GM23338 (cell line): ENCODE measurements around the gene GSS. TPM values are rescaled to one million over a fixed set of nuclear protein-coding genes. Genes with fewer than 3 reads are reported as not detected.

Source experiments
- ATAC-seq: fragments of 200-7000 bp; cut with Tn5 transposase; 3 replicates; pipeline ENCODE4 v1.9.1; 2020
- DNase-seq: peaks from one replicate; pipeline ENCODE4 v3.0.0-alpha.2; 2015; ENCODE audit warnings: low spot score
- H2AFZ ChIP-seq: fragments of 200-600 bp; sonication (generic); 2 replicates; pipeline ENCODE4 v1.8.0; 2016; ENCODE audit warnings: antibody characterized with exemption, mild to moderate bottlenecking, moderate library complexity
- H3F3A ChIP-seq: fragments of 200-600 bp; sonication (generic); replicated peaks from 2 replicates; pipeline ENCODE4 v1.8.0; 2017; ENCODE audit warnings: antibody characterized with exemption, mixed run types, low read depth
- H3K27ac ChIP-seq: fragments of 200-600 bp; sonication (generic); 2 replicates; pipeline ENCODE4 v1.6.1; 2016; ENCODE audit warnings: low read depth
- H3K27me3 ChIP-seq: fragments of 200-600 bp; sonication (generic); 2 replicates; pipeline ENCODE4 v1.8.0; 2016; ENCODE audit warnings: mild to moderate bottlenecking, mixed run types, moderate library complexity; ENCODE audit not compliant: insufficient read depth
- H3K36me3 ChIP-seq: fragments of 200-600 bp; sonication (generic); 2 replicates; pipeline ENCODE4 v1.8.0; 2016; ENCODE audit warnings: mild to moderate bottlenecking; ENCODE audit not compliant: insufficient read depth
- H3K4me1 ChIP-seq: fragments of 200-600 bp; sonication (generic); 2 replicates; pipeline ENCODE4 v1.8.0; 2016; ENCODE audit warnings: mild to moderate bottlenecking, moderate library complexity; ENCODE audit not compliant: insufficient read depth
- H3K4me2 ChIP-seq: fragments of 200-600 bp; sonication (generic); 2 replicates; pipeline ENCODE4 v1.7.1; 2017; ENCODE audit warnings: mixed run types
- H3K4me3 ChIP-seq: fragments of 200-600 bp; sonication (generic); 2 replicates; pipeline ENCODE4 v1.6.1; 2016; ENCODE audit warnings: mixed run types
- H3K79me2 ChIP-seq: fragments of 200-600 bp; sonication (generic); replicated peaks from 2 replicates; pipeline ENCODE4 v1.8.0; 2017; ENCODE audit warnings: mild to moderate bottlenecking; ENCODE audit not compliant: insufficient read depth
- H3K9me2 ChIP-seq: fragments of 200-600 bp; sonication (generic); 2 replicates; pipeline ENCODE4 v1.8.0; 2017; ENCODE audit not compliant: insufficient read depth
- H4K20me1 ChIP-seq: fragments of 200-600 bp; sonication (generic); replicated peaks from 2 replicates; pipeline ENCODE4 v1.8.0; 2017; ENCODE audit warnings: mild to moderate bottlenecking; ENCODE audit not compliant: insufficient read depth
- H3K27ac Mint-ChIP-seq: 2 replicates; pipeline ENCODE4 v1.8.0; 2020; ENCODE audit warnings: inconsistent platforms, mild to moderate bottlenecking, moderate library complexity, mixed read lengths
- H3K27me3 Mint-ChIP-seq: 3 replicates; pipeline ENCODE4 v1.8.0; 2022; ENCODE audit warnings: low read depth, mild to moderate bottlenecking, moderate library complexity, mixed read lengths, inconsistent platforms; ENCODE audit not compliant: insufficient read depth, poor library complexity
- H3K36me3 Mint-ChIP-seq: 3 replicates; pipeline ENCODE4 v1.8.0; 2021; ENCODE audit warnings: low read depth, mild to moderate bottlenecking, inconsistent platforms, moderate library complexity, mixed read lengths
- H3K4me1 Mint-ChIP-seq: 3 replicates; pipeline ENCODE4 v1.8.0; 2020; ENCODE audit warnings: mild to moderate bottlenecking, inconsistent platforms, mixed read lengths
- H3K4me3 Mint-ChIP-seq: 3 replicates; pipeline ENCODE4 v1.8.0; 2021; ENCODE audit warnings: moderate library complexity, mild to moderate bottlenecking, inconsistent platforms, mixed read lengths
- H3K9me3 Mint-ChIP-seq: 3 replicates; pipeline ENCODE4 v1.8.0; 2020; ENCODE audit warnings: moderate library complexity, mild to moderate bottlenecking, inconsistent platforms, mixed read lengths
- CREB1 ChIP-seq: fragments of 250-450 bp; sonication (Bioruptor Pico); IDR thresholded peaks from 2 replicates; pipeline ENCODE4 v1.5.0; 2020; ENCODE audit warnings: low read depth, mild to moderate bottlenecking, moderate library complexity
- CTCF ChIP-seq, 2 experiments: fragments of 200-600 bp in 1 of 2; sonication (generic) in 1 of 2; conservative IDR thresholded peaks; 2 replicates each; pipeline versions ENCODE4 v1.5.1 to v1.6.1; 2016 to 2017; ENCODE audit warnings: antibody characterized with exemption in 2 of 2, low read depth in 2 of 2, mild to moderate bottlenecking in 2 of 2, moderate library complexity in 1 of 2
- ETS1 ChIP-seq: IDR thresholded peaks from 2 replicates; pipeline ENCODE4 v1.6.1; 2016; ENCODE audit warnings: antibody characterized with exemption
- EZH2 ChIP-seq: fragments of 200-600 bp; sonication (generic); IDR thresholded peaks from one replicate; pipeline ENCODE4 v1.8.0; 2017; ENCODE audit warnings: antibody characterized with exemption, mild to moderate bottlenecking, low read depth; ENCODE audit not compliant: unreplicated experiment
- EZH2phosphoT487 ChIP-seq: fragments of 200-600 bp; sonication (generic); IDR thresholded peaks from one replicate; pipeline ENCODE4 v1.8.1; 2018; ENCODE audit warnings: antibody characterized with exemption; ENCODE audit not compliant: unreplicated experiment
- JUNB ChIP-seq: IDR thresholded peaks from one replicate; pipeline ENCODE4 v1.6.1; 2016; ENCODE audit warnings: antibody characterized with exemption; ENCODE audit not compliant: unreplicated experiment
- NANOG ChIP-seq: IDR thresholded peaks from 2 replicates; pipeline ENCODE4 v1.6.1; 2016; ENCODE audit warnings: antibody characterized with exemption, borderline replicate concordance
- POLR2AphosphoS5 ChIP-seq: IDR thresholded peaks from 2 replicates; pipeline ENCODE4 v1.6.1; 2016; ENCODE audit warnings: antibody characterized with exemption, low read depth
- REST ChIP-seq: IDR thresholded peaks from one replicate; pipeline ENCODE4 v1.6.1; 2018; ENCODE audit warnings: antibody characterized with exemption; ENCODE audit not compliant: unreplicated experiment
- STAT1 ChIP-seq: IDR thresholded peaks from one replicate; pipeline ENCODE4 v1.6.1; 2016; ENCODE audit warnings: antibody characterized with exemption; ENCODE audit not compliant: unreplicated experiment
- ZNF114 ChIP-seq: fragments of 250-450 bp; sonication (Bioruptor Pico); IDR thresholded peaks from 2 replicates; pipeline ENCODE4 v1.5.0; 2020; ENCODE audit warnings: mild to moderate bottlenecking, moderate library complexity
- ZNF331 ChIP-seq: fragments of 250-450 bp; sonication (Bioruptor Pico); IDR thresholded peaks from 2 replicates; pipeline ENCODE4 v1.5.0; 2020; ENCODE audit warnings: low read depth, mild to moderate bottlenecking, moderate library complexity
- ZNF462 ChIP-seq: fragments of 250-450 bp; sonication (Bioruptor Pico); IDR thresholded peaks from 2 replicates; pipeline ENCODE4 v1.5.0; 2020; ENCODE audit warnings: mild to moderate bottlenecking, moderate library complexity
- polyA plus RNA-seq: library from polyadenylated mRNA; unstranded; fragments of >200 nt; fragmentation: Nextera tagmentation; extraction: Ambion mirVana; gene quantifications from 2 replicates; pipeline ENCODE4 v1.2.1, GENCODE V29; 2016
- total RNA-seq: library from RNA; depleted of rRNA; stranded (reverse); fragments of >200 nt; shearing (Covaris generic); gene quantifications from 2 replicates; pipeline ENCODE4 v1.2.3, GENCODE V29; 2014

The GSS gene
- total and polyA plus RNA-seq, 2 experiments from 2014 or later, result 34.0 to 63.3 TPM

GRCh38 chr20:34967421-34967820, 11.8 kb upstream of the GSS start:
- no peaks in the 10 kb centered on the region for H3K9me3 Mint-ChIP-seq
- Histone ChIP-seq H3K27me3 (no peaks in the 10 kb centered on the region), H3K36me3 (no peaks in the 10 kb centered on the region), H3K79me2 (no peaks in the 10 kb centered on the region), H3K9me2 (no peaks in the 10 kb centered on the region), H4K20me1 (no peaks in the 10 kb centered on the region), H3F3A (no peaks in the 10 kb centered on the region), H3K4me3 (no peak overlapping the region), H3K4me2 (no peak overlapping the region), H2AFZ (no peak overlapping the region), H3K4me1 (no peaks in the 10 kb centered on the region), H3K27ac (no peak overlapping the region)
- no peak for DNase-seq
- no peak overlapping the region for H3K4me3 Mint-ChIP-seq
- TF ChIP-seq JUNB (no peak), ZNF114 (CRISPR knock-in tag) (no peak), EZH2phosphoT487 (no peak), STAT1 (no peak), REST (no peak), ZNF462 (CRISPR knock-in tag) (no peak), NANOG (no peak), ZNF331 (CRISPR knock-in tag) (no peak), CTCF (conservative IDR thresholded peaks at IDR 0.05; ENCODE audit: low read depth in 2 of 2) (no peak), ETS1 (no peak), POLR2AphosphoS5 (no peak), CREB1 (CRISPR knock-in tag) (no peak), EZH2 (no peak)
- H3K27me3 Mint-ChIP-seq, result peaks cover 6% of the 10 kb centered on the region
- peaks cover 3% of the 10 kb centered on the region; the same call in 2 of the 3 replicates for H3K4me1 Mint-ChIP-seq
- no peak overlapping the region for H3K27ac Mint-ChIP-seq
- H3K36me3 Mint-ChIP-seq, result no peaks in the 10 kb centered on the region
- no peak for ATAC-seq
